Measurements from ENCODE around the gene GABRR2. TPM values are rescaled to one million over a fixed set of nuclear protein-coding genes. Genes with fewer than 3 reads are reported as not detected.
A peak's percentile ranks its signal among the peaks of the same experiment; 100 is the strongest.

The GABRR2 gene
- total RNA-seq, 1 donor, result 0.09 TPM

- no peak for TF ChIP-seq CTCF (IDR thresholded peaks at IDR 0.05; ENCODE audit: insufficient read depth, low read length)
- no peak overlapping the region for H3K4me3 ChIP-seq (ENCODE audit: low read depth, low read length)
- DNase-seq (ENCODE audit: low read depth), result no peak
Observed at GRCh38 chr6:89328976-89329375, 13.9 kb upstream of the GABRR2 start.

GRCh38 chr6:89324304-89324703 lies 9.2 kb upstream of the GABRR2 start:
- no peak for TF ChIP-seq CTCF (IDR thresholded peaks at IDR 0.05; ENCODE audit: insufficient read depth, low read length)
- no peak for DNase-seq (ENCODE audit: low read depth)
- H3K4me3 ChIP-seq (ENCODE audit: low read depth, low read length), result no peak overlapping the region

GRCh38 chr6:89323511-89323971 lies 8.4 kb upstream of the GABRR2 start:
- TF ChIP-seq CTCF (IDR thresholded peaks at IDR 0.05; ENCODE audit: insufficient read depth, low read length), result no peak
- DNase-seq (ENCODE audit: low read depth), result peak; percentile 26
- no peak overlapping the region for H3K4me3 ChIP-seq (ENCODE audit: low read depth, low read length)

- H3K4me3 ChIP-seq (ENCODE audit: low read depth, low read length), result no peak overlapping the region
- DNase-seq (ENCODE audit: low read depth), result no peak
- no peak for TF ChIP-seq CTCF (IDR thresholded peaks at IDR 0.05; ENCODE audit: insufficient read depth, low read length)
Observed at GRCh38 chr6:89321131-89321970, 6.3 kb upstream of the GABRR2 start.

GRCh38 chr6:89320012-89320559 lies 5.0 kb upstream of the GABRR2 start:
- TF ChIP-seq CTCF (IDR thresholded peaks at IDR 0.05; ENCODE audit: insufficient read depth, low read length), result no peak
- no peak overlapping the region for H3K4me3 ChIP-seq (ENCODE audit: low read depth, low read length)
- no peak for DNase-seq (ENCODE audit: low read depth)

GRCh38 chr6:89317067-89317466 lies 2.0 kb upstream of the GABRR2 start:
- DNase-seq (ENCODE audit: low read depth), result no peak
- TF ChIP-seq CTCF (IDR thresholded peaks at IDR 0.05; ENCODE audit: insufficient read depth, low read length), result no peak
- no peak overlapping the region for H3K4me3 ChIP-seq (ENCODE audit: low read depth, low read length)

All from fibroblast of the aortic adventitia (primary cell).